Islet precursor cell (in vitro differentiated cells): ENCODE results near the gene ZNF443.
"Not testable (repeated sequence)": the region's sequence is repeated elsewhere in the genome, so short reads cannot be mapped to it uniquely, and the experiment has no call there.

Experiments used
- DNase-seq: peaks from one replicate; pipeline ENCODE4 v3.0.0-alpha.2; 2018

Gene ZNF443

GRCh38 chr19:12440541-12441316 lies at the start of gene ZNF443:
Gene ZNF443, minus strand, starts transcription at chr19:12441021. Its CDS starts 107 bp downstream, at chr19:12440914.
- DNase-seq: peak; percentile 100

DNA sequence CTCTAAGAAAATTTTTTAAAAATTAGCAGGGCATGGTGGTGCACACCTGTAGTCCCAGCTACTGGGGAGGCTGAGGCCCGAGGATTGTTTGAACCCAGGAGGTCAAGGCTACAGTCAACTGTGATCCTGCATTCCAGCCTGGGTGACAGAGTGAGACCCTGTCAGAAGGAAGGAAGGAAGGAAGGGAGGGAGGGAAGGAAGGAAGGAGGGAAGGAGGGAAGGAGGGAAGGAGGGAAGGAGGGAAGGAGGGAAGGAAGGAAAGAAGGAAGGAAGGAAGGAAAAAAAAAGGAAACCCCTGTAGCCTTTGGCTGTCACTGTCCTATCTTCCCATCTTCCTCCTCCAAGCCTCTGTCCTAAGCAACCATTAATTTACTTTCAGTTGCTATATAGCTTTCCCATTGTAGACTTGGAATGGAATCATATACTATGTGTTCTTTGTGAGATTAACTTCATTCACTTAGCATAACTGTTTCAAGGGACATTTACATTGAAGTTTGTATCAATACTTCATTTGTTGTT lies 45.5 kb upstream of the ZNF443 start:
- not testable (repeated sequence) for DNase-seq

- DNase-seq: no peak
Measured at GRCh38 chr19:12485571-12485970, 44.8 kb upstream of the ZNF443 start.

- no peak for DNase-seq
Measured at GRCh38 chr19:12485052-12485416, 44.2 kb upstream of the ZNF443 start.

- DNase-seq: peak; percentile 95
Measured at GRCh38 chr19:12484371-12485051, 43.7 kb upstream of the ZNF443 start, which contains the start of gene ZNF709. Gene ZNF709, minus strand, starts transcription at chr19:12484816. Its CDS starts 159 bp downstream, at chr19:12484657.

DNA sequence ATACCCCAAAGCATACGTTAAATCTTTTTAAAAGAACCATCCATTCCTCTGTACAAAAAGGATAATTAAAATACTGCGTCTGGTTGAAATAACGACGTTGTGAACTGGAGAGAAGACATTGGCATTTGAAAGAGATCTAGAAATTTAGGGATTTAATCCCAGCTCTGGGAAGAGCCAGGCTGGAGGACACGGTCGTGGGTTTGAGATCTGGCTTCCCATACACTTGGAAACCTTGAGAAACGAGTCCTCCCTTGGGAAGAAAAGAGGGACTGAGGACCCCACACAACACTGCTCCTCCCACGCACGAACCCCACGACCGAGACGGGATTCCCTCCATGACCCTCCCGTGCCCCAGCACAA lies 43.2 kb upstream of the ZNF443 start:
- DNase-seq: no peak

GRCh38 chr19:12482509-12482886 lies 41.7 kb upstream of the ZNF443 start:
- no peak for DNase-seq

GRCh38 chr19:12481781-12482508 lies 41.1 kb upstream of the ZNF443 start:
- DNase-seq: no peak

DNA sequence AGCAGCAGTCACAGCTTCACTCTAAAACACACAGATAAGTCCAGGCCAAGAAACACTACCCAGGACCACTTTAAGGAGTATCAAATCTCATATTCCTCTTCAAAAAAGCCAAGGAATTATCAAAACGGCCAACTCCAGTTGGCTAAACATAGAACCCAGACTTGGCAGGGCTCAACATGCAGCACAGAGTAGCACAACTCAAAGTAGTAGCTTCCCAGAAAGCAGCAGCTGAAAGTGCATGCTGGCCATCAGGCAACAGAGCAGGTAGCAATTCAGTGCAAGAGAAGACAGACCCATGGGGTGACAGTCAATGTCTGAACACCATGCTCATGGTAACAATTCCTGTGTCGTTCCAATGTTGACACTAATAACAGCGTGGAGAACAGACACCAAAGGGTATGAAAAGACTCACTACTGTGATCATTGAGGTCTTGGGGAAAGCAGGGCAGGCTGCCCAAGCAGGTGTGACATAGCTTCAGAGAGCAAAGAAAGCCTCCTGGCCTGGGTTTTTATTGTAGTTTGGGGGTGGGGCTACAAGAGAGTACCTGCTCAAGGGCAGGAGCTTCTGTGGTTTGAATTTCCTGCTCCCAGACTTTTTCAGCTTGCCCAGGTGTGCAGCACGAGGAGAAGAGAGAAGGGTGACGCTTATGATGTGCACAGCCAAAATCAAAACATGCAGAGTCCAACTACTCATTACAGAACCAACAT lies 37.6 kb upstream of the ZNF443 start:
- no peak for DNase-seq

DNA sequence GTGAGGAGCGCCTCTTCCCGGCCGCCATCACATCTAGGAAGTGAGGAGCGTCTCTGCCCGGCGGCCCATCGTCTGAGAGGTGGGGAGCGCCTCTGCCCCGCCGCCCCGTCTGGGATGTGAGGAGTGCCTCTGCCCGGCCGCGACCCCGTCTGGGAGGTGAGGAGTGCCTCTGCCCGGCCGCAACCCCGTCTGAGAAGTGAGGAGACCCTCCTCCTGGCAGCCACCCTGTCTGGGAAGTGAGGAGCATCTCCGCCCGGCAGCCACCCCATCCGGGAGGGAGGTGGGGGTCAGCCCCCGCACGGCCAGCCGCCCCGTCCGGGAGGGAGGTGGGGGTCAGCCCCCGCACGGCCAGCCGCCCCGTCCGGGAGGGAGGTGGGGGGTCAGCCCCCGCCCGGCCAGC lies 26.8 kb upstream of the ZNF443 start:
- not testable (repeated sequence) for DNase-seq

- no peak for DNase-seq
Measured at GRCh38 chr19:12465211-12465610, 24.4 kb upstream of the ZNF443 start.

GRCh38 chr19:12464769-12465168 lies 23.9 kb upstream of the ZNF443 start:
- no peak for DNase-seq

DNA sequence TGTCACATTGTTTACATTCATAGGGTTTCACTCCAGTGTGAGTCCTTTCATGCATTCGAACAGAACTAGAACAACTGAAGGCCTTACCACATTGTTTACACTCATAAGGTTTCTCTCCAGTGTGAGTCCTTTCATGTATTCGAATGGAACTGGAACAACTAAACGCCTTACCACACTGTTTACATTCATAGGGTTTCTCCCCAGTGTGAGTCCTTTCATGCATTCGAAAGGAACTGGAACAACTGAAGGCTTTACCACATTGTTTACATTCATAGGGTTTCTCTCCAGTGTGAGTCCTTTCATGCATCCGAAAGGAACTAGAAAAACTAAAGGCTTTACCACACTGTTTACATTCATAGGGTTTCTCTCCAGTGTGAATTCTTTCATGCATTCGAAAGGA lies 23.3 kb upstream of the ZNF443 start:
- not testable (repeated sequence) for DNase-seq

GRCh38 chr19:12453495-12453894 lies 12.7 kb upstream of the ZNF443 start:
- DNase-seq: no peak

GRCh38 chr19:12450844-12451243 lies 10.0 kb upstream of the ZNF443 start:
- DNase-seq: no peak

DNA sequence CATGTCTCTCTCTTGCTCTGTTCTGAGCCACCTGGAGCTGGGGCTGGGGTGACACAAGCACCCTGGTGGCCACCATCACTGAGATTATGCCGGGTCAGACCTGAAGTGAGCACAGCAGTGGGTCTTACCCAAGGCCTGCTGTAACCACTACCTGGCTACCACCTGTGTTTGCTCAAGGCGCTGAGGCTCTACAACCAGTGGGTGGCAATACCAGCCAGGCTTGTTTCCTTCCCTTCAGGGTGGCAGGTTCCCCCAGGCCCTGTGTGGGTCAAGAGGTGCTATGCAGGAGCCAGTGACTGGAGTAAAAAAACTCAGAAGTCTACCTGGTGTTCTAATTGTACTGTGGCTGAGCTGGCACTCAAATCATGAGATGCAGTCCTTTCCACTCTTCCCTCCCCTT lies 8.0 kb upstream of the ZNF443 start:
- DNase-seq: no peak

DNA sequence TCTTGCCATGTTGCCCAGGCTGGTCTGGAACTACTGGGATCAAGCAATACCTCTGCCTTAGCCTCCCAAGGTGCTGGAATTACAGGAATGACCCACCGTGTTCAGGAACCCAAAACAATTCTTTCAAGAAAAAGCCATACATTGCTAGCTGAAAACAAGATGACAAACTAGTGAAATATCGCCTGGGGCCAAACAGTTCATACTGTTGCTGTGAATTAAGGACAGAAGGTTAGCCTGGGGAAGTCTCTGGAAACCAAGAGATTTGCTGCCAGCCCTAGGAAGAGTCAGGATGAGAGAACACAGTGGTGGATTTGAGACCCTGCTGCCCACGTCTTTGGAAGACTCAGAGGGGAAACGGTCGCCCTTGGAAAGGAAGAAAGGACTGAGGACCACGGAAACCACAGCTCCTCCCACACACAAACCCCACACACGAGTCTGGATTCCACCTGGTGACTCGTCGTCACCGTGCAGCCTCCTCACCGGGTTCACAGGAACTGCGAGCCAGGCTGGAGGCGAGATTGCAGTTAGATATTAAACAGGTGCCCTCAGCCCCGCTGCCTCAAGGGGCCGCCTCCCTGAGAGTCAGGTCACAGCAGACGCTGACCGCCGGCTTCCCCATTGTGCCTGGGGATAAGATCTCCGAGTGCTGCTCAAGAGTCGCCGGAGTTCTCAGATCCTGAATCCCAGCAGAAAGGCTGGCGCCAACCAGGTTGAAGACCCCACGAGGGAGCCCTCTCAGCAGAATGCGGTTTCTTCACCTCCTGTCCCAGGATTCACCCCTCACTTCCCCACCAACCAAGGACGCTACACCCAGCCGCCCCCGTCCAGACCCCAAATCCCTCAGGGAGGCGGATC lies 908 bp downstream of the ZNF443 start:
- peak; percentile 62 for DNase-seq

- not testable (repeated sequence) for DNase-seq
Measured at GRCh38 chr19:12430726-12431299, 10.0 kb downstream of the ZNF443 start.

- no peak for DNase-seq
Measured at GRCh38 chr19:12425888-12426274, 14.9 kb downstream of the ZNF443 start.

DNA sequence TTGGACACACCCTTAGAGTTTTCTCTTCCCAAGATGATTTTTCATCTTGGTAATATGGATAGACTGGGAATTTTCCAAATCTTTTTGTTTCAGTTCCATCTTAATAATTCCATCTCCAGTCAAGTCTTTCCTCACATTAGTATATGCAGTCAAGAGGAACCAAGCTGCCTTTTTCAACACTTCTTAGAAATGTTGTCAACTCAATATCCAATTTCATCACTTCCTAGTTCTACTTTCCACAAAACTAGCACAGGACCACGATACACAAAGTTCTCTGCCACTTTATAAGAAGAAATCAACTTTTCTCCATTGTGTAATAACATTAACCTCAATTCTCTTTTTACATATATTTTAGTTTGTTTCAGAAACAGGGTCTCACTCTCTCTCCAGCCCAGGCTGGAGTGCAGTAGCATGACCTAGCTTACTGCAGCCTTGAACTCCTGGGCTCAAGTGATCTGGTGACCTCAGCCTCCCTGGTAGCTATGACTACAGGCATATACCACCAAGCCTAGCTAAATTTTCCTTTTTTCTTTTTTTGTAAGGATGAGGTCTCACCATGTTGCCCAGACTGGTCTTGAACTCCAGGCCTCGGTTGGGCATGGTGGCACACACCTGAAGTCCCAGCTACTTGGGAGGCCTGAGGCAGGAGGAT lies 15.5 kb downstream of the ZNF443 start:
- no peak for DNase-seq

GRCh38 chr19:12417273-12417672 lies 23.5 kb downstream of the ZNF443 start:
- DNase-seq: not testable (repeated sequence)
